Central memory CD8-positive, alpha-beta T cell (primary cell): Measurements from ENCODE around the gene ERC2.

ENCODE experiments used
- ATAC-seq: fragments of 150-1000 bp; cut with Tn5 transposase; replicated peaks from 2 replicates; pipeline ENCODE4 v1.10.0; 2022; ENCODE audit warnings: mild to moderate bottlenecking, moderate FRiP score, moderate number of reproducible peaks; ENCODE audit not compliant: poor library complexity, severe bottlenecking; ENCODE audit errors: extremely low read depth
- DNase-seq, 2 donors: peaks; one replicate each; pipeline ENCODE4 v3.0.0; 2021; ENCODE audit warnings: low spot score in 2 of 2
- H3K27ac Mint-ChIP-seq: one replicate; pipeline ENCODE4 v1.8.0; 2022; ENCODE audit warnings: low read depth, mild to moderate bottlenecking, moderate library complexity, mixed read lengths
- H3K27me3 Mint-ChIP-seq: one replicate; pipeline ENCODE4 v1.8.0; 2022; ENCODE audit warnings: mixed read lengths
- H3K36me3 Mint-ChIP-seq: one replicate; pipeline ENCODE4 v1.8.0; 2022; ENCODE audit warnings: mild to moderate bottlenecking, moderate library complexity, mixed read lengths; ENCODE audit not compliant: insufficient read depth
- H3K4me1 Mint-ChIP-seq: one replicate; pipeline ENCODE4 v1.8.0; 2022; ENCODE audit warnings: mixed read lengths
- H3K4me3 Mint-ChIP-seq: one replicate; pipeline ENCODE4 v1.8.0; 2022; ENCODE audit warnings: mild to moderate bottlenecking, moderate library complexity, mixed read lengths
- H3K9me3 Mint-ChIP-seq: one replicate; pipeline ENCODE4 v1.8.0; 2022; ENCODE audit warnings: mixed read lengths

Gene ERC2

DNA sequence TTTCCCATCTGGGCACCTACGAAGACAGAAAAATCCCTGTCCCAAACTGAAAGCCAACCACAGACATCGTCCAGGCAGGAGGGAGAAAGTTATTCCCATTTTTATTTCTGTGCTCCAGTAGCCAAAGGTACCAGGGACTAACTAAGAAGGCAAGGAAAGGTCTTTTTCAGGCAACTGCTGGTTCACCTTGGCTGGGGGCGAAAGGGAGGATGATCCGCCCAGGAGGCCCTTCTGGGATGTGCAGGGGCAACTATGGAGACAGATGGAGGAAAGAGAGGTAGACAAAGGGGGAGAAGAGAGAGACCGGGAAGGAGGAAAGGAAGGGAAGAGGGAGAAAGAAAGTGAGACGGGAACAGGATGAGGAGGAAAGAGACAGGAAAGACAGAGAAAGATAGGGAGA, 994.5 kb downstream of the ERC2 start:
- DNase-seq, result no peak
- H3K4me3 Mint-ChIP-seq, result no peak overlapping the region
- H3K36me3 Mint-ChIP-seq, result no peaks in the 10 kb centered on the region
- no peak for ATAC-seq
- no peak overlapping the region for H3K27ac Mint-ChIP-seq
- peaks cover 7% of the 10 kb centered on the region for H3K9me3 Mint-ChIP-seq
- no peaks in the 10 kb centered on the region for H3K4me1 Mint-ChIP-seq
- H3K27me3 Mint-ChIP-seq, result peaks cover 12% of the 10 kb centered on the region

DNA sequence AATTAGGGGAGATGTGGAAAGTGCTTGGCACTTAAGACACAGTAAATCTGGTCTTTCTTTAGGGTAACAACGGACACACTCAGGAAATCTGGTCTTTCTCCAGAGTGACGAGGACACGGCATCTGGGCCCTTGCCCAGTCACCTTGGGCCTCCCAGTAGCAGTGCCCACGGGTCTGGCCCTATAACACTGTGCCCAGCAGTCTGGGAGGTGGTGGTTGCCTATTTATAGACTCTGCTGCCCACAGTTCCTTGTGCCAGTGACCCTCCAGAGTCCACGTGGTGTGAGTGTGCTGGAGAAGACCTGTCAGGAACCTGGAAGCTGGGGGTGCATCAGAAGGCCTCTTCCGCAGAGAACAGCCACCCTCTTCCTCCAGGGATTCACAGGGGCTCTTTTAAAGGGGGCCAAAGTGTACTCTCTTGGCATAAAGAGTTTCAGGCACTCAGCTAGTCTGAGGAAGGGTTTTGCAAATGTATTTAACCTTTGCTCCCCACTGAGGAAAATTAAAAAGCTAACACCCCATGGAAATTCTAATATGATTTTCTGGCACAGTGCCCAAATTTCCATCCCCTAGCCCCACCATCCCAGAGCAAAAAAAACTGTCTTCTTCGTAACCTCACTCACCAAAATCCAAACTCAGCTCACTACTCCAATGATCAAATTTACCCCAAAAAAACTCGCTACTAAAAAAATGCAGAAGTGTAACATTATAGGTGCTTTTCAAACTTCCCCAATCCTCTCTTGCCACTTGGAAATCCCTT, 996.6 kb downstream of the ERC2 start:
- DNase-seq (no peak), ATAC-seq (no peak)
- H3K36me3 Mint-ChIP-seq, result no peaks in the 10 kb centered on the region

DNA sequence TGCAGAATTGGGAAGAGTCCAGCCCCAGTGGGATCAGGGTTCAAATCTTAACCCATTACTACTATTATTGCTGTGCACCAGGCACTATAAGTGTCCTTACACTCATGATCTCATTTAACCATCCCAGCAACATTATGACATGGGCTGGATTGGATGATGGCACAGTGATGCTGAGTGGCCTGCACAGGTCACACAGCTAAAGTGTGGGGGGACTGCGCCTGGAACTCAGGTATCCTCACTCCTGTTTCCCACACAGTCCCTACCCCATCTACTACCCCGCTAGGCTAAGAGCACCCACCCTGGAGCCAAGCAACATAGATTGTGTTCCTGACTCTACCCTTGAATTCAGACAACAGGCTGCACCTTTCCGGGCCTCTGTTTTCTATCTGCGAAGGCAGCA, 997.2 kb downstream of the ERC2 start:
- Mint-ChIP-seq H3K27me3 (peaks cover 12% of the 10 kb centered on the region), H3K4me1 (no peaks in the 10 kb centered on the region), H3K9me3 (peaks cover 7% of the 10 kb centered on the region), H3K36me3 (no peaks in the 10 kb centered on the region), H3K4me3 (no peak overlapping the region), H3K27ac (no peak overlapping the region)
- DNase-seq (no peak), ATAC-seq (no peak)

More for the DNA sequence above, 996.6 kb downstream of the ERC2 start:
- H3K27ac Mint-ChIP-seq, result no peak overlapping the region
- no peaks in the 10 kb centered on the region for H3K4me1 Mint-ChIP-seq
- peaks cover 12% of the 10 kb centered on the region for H3K27me3 Mint-ChIP-seq
- H3K9me3 Mint-ChIP-seq, result peaks cover 7% of the 10 kb centered on the region
- H3K4me3 Mint-ChIP-seq, result no peak overlapping the region

DNA sequence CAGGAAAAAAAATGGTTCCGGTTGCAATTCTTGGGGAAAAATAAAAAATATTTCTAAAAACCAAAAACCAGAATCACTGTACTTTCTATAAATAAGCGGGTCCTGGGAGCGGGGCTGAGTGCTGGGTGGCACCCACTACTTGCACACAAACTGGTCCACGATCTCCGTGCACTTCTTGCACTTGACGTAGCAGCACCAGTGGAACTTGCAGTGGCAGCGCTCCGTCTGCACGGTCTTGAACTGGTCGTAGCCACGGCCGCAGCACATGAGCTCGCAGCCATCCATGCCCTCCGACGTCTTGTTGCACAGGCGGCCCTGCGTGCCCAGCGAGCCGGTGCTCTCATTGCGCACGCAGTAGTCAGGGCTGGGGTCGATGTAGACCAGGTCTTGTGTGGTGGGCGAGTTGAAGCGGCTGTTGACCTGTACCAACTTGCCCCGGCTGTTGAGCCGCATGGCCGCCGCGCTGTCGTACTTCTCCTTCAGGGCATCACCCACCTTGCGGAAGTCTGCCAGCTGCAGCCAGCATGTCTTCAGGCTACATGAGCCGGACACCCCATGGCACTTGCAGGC, 998.2 kb downstream of the ERC2 start:
- H3K4me1 Mint-ChIP-seq, result no peaks in the 10 kb centered on the region
- no peak overlapping the region for H3K4me3 Mint-ChIP-seq
- H3K27ac Mint-ChIP-seq, result no peak overlapping the region
- DNase-seq (no peak), ATAC-seq (no peak)
- peaks cover 7% of the 10 kb centered on the region for H3K9me3 Mint-ChIP-seq
- H3K27me3 Mint-ChIP-seq, result peaks cover 12% of the 10 kb centered on the region
- no peaks in the 10 kb centered on the region for H3K36me3 Mint-ChIP-seq

DNA sequence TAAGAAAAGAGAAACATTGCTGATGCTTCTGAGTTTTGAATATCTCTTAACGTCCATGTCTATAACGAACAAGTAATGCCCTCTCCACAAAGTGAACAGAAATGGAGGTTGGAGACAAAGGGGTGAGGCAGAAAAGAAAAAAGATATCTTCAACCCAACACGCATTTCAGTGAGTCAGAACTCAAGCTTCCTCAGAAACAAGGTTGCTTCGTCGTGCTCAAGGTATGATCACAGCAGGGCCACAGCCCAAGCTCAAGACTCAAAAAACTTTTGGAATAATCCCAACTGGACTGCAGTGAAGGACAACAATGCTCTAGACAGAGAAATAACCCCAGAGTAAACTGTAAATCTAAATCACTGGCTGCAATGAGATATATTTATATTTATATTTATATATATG, 1000.0 kb downstream of the ERC2 start:
- Mint-ChIP-seq H3K27me3 (peaks cover 12% of the 10 kb centered on the region), H3K4me3 (no peak overlapping the region), H3K36me3 (no peaks in the 10 kb centered on the region), H3K27ac (no peak overlapping the region), H3K9me3 (no peaks in the 10 kb centered on the region), H3K4me1 (no peaks in the 10 kb centered on the region)
- no peak for ATAC-seq
- DNase-seq, result no peak

DNA sequence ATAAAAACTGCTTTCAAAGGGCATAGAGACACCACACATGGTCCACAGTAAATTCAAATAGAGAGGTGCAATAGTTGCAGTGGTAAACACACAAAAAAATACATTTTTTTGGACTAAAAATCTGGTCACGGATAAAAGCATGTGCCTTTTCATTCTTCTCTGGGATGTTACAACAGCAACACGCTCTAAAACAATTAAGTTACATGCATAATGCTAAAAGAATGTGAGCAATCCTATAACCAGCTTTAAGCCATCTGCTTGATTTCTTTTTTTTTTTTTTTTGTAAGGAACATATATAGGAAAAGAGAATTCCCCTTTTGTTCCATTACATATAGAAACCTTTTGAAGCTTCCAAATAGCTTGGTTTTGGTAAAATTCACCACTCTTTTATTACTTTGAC, 1001.2 kb downstream of the ERC2 start:
- Mint-ChIP-seq H3K9me3 (no peaks in the 10 kb centered on the region), H3K27ac (no peak overlapping the region), H3K4me1 (no peaks in the 10 kb centered on the region), H3K36me3 (no peaks in the 10 kb centered on the region), H3K4me3 (no peak overlapping the region), H3K27me3 (peaks cover 1% of the 10 kb centered on the region)
- ATAC-seq, result no peak
- no peak for DNase-seq

DNA sequence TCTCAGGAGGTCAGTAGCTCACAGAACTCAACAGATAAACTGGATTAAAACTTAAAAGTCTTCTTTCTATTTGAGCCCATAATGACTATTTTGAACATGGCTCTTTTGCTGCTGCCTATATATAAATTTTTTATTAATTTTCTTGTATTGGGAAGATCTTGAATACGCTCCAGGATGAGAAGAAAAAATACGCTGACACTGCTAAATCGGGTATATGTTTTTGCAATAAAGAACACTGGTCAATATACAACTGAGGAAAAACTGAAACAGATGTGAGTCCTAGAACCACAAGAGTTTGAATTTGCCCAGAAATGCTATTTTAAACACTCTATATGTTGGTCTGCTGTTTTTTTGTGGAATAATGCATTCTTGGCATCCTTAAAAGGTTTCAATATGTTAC, 1001.7 kb downstream of the ERC2 start:
- Mint-ChIP-seq H3K27ac (no peak overlapping the region), H3K4me1 (no peaks in the 10 kb centered on the region), H3K9me3 (no peaks in the 10 kb centered on the region), H3K36me3 (no peaks in the 10 kb centered on the region), H3K27me3 (no peaks in the 10 kb centered on the region), H3K4me3 (no peak overlapping the region)
- DNase-seq (no peak), ATAC-seq (no peak)

DNA sequence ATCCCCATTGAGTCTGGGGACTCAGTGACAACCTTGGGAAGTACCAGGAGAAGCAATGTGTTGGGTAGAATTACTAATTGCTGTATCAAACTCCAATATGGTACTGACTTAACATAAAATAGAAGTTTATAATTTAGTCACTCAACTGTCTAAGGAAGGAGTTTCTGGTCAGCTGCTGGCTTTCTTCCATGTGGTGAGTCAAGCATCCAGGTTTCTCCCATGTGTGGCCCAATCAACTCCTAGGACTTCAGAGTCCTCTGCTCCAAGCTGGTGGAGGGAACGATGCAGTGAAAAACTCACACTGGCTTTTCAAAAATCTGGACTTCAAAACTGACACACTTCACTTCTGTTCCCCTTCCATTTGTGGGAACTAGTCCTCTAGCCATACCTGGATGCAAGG, 1006.4 kb downstream of the ERC2 start:
- Mint-ChIP-seq H3K36me3 (no peaks in the 10 kb centered on the region), H3K27me3 (no peaks in the 10 kb centered on the region), H3K27ac (no peak overlapping the region), H3K9me3 (peaks cover 9% of the 10 kb centered on the region), H3K4me3 (no peak overlapping the region), H3K4me1 (no peaks in the 10 kb centered on the region)
- DNase-seq, result no peak
- no peak for ATAC-seq

DNA sequence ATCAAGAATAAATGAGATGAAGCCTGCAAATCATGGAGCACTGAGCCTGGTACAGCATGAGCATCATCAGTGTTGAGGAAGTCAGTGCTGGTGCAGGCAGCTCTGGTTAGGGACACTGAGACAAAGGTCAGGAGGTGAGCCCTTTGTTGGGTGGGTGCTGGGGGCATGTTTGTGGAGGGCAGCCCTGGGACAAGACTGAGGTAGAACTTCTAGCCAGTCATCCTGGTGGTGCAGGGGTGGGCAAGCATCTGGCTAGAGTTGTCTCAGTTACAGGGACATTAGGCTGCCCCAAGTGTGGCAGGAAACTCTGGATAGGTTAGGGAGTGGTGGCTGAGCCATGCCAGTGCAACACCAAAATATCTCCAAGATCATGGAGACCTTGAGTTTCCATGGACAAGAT, 1008.4 kb downstream of the ERC2 start:
- Mint-ChIP-seq H3K9me3 (peaks cover 9% of the 10 kb centered on the region), H3K4me3 (no peak overlapping the region), H3K27me3 (no peaks in the 10 kb centered on the region), H3K36me3 (no peaks in the 10 kb centered on the region), H3K27ac (no peak overlapping the region), H3K4me1 (no peaks in the 10 kb centered on the region)
- DNase-seq (no peak), ATAC-seq (no peak)
